Suprapubic skin (tissue), 4 donors: ENCODE results near the gene KTN1. TPM values are rescaled to one million over a fixed set of nuclear protein-coding genes. Genes with fewer than 3 reads are reported as not detected.

Experiments
- DNase-seq, 2 donors: peaks; one replicate each; pipeline ENCODE4 v3.0.0-alpha.2; 2019; ENCODE audit warnings: low spot score in 2 of 2
- H3K27ac ChIP-seq: fragments of 200-600 bp; sonication (generic); one replicate; pipeline ENCODE4 v1.5.1; 2019
- H3K27me3 ChIP-seq: fragments of 200-600 bp; sonication (generic); one replicate; pipeline ENCODE4 v1.5.1; 2019
- H3K36me3 ChIP-seq: fragments of 200-600 bp; sonication (generic); one replicate; pipeline ENCODE4 v1.5.1; 2019
- H3K4me1 ChIP-seq: fragments of 200-600 bp; sonication (generic); one replicate; pipeline ENCODE4 v1.5.1; 2019
- H3K4me3 ChIP-seq: fragments of 200-600 bp; sonication (generic); one replicate; pipeline ENCODE4 v1.5.1; 2019; ENCODE audit warnings: mild to moderate bottlenecking
- H3K9me3 ChIP-seq: fragments of 200-600 bp; sonication (generic); one replicate; pipeline ENCODE4 v1.5.1; 2019
- EP300 ChIP-seq: sonication (generic); formaldehyde crosslinking; IDR thresholded peaks from one replicate; pipeline ENCODE4 v1.6.1; 2017; ENCODE audit warnings: antibody characterized with exemption
- POLR2A ChIP-seq, 2 donors: fragments of 450-650 bp; IDR thresholded peaks; one replicate each; pipeline ENCODE4 v1.6.1; 2017; ENCODE audit warnings: antibody characterized with exemption in 2 of 2, mild to moderate bottlenecking in 2 of 2, moderate library complexity in 2 of 2
- POLR2AphosphoS5 ChIP-seq, 3 donors: sonication (generic); formaldehyde crosslinking; IDR thresholded peaks; one replicate each; pipeline ENCODE4 v1.6.1; 2017; ENCODE audit warnings: antibody characterized with exemption in 3 of 3
- WGBS: methylation state at CpG from one replicate; pipeline ENCODE4 v1.1.5; 2018; 5-methylcytosine and 5-hydroxymethylcytosine counted together
- total RNA-seq, 4 donors: library from RNA; depleted of rRNA; stranded (reverse); fragments of >200 nt; gene quantifications; one replicate each; pipeline ENCODE4 v1.1.0, GENCODE V29; 2016
- TF ChIP-seq, protein P1 (sequence below), 2 donors: fragments of 200-600 bp in 1 of 2; fragments of 450-650 bp in 1 of 2; sonication (generic) in 1 of 2; IDR thresholded peaks; one replicate each; pipeline ENCODE4 v1.5.1; 2016 to 2019; ENCODE audit warnings: antibody characterized with exemption in 2 of 2, mild to moderate bottlenecking in 1 of 2, moderate library complexity in 1 of 2

The KTN1 gene
- total RNA-seq, 4 donors from 2014 or later: 89.7 to 147 (median 114) TPM

DNA sequence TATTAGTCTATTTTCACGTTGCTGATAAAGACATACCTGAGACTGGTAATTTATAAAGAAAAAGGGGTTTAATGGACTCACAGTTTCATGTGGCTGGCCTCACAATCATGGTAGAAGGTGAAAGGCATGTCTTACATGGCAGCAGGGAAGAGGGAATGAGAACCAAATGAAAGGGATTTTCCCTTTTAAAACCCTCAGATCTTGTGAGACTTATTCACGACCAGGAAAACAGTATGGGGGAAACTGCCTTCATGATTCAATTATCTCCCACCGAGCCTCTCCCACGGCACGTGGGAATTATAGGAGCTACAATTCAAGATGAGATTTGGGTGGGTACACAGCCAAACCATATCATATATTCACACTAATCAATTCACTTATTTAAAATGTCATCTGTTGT lies 41.4 kb downstream of the KTN1 start:
- Histone ChIP-seq H3K36me3 (peaks cover 62% of the 10 kb centered on the region), H3K4me3 (no peak overlapping the region), H3K27me3 (no peaks in the 10 kb centered on the region), H3K4me1 (peaks cover 1% of the 10 kb centered on the region), H3K9me3 (no peaks in the 10 kb centered on the region), H3K27ac (no peak overlapping the region)
- TF ChIP-seq POLR2AphosphoS5 (IDR thresholded peaks at IDR 0.05) (no peak), POLR2A (IDR thresholded peaks at IDR 0.05) (no peak), EP300 (no peak)
- TF ChIP-seq, protein P1, sequence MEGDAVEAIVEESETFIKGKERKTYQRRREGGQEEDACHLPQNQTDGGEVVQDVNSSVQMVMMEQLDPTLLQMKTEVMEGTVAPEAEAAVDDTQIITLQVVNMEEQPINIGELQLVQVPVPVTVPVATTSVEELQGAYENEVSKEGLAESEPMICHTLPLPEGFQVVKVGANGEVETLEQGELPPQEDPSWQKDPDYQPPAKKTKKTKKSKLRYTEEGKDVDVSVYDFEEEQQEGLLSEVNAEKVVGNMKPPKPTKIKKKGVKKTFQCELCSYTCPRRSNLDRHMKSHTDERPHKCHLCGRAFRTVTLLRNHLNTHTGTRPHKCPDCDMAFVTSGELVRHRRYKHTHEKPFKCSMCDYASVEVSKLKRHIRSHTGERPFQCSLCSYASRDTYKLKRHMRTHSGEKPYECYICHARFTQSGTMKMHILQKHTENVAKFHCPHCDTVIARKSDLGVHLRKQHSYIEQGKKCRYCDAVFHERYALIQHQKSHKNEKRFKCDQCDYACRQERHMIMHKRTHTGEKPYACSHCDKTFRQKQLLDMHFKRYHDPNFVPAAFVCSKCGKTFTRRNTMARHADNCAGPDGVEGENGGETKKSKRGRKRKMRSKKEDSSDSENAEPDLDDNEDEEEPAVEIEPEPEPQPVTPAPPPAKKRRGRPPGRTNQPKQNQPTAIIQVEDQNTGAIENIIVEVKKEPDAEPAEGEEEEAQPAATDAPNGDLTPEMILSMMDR (IDR thresholded peaks at IDR 0.05): no peak
- 91% methylated on average over 5 of the region's 5 CpGs for WGBS
- no peak for DNase-seq

DNA sequence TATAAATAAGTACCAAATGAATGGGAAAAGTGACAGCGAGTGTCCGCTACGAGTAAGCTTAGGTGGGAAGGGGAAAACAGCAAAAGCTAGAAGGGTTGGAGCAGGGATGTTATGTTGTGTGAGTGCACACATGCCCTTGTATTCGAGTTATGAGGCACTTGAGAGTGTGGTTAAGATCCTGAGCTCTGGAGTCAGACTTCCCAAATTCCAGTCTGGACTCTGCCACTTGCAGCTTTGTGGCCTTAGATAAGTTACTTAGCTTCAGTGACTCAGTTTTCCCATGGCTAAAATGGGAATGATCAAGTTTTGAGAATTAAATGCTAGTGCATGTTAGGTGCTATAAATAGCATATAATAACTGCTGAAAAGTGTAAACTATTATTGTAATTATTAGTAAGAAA lies 44.9 kb downstream of the KTN1 start:
- WGBS: 88% methylated on average over 4 of the region's 4 CpGs
- DNase-seq: no peak
- TF ChIP-seq EP300: no peak
- H3K4me1 ChIP-seq: peaks cover 7% of the 10 kb centered on the region
- H3K4me3 ChIP-seq: no peak overlapping the region
- no peak overlapping the region for H3K27ac ChIP-seq
- H3K27me3 ChIP-seq: no peaks in the 10 kb centered on the region
- peaks cover 47% of the 10 kb centered on the region for H3K36me3 ChIP-seq
- H3K9me3 ChIP-seq: no peaks in the 10 kb centered on the region

DNA sequence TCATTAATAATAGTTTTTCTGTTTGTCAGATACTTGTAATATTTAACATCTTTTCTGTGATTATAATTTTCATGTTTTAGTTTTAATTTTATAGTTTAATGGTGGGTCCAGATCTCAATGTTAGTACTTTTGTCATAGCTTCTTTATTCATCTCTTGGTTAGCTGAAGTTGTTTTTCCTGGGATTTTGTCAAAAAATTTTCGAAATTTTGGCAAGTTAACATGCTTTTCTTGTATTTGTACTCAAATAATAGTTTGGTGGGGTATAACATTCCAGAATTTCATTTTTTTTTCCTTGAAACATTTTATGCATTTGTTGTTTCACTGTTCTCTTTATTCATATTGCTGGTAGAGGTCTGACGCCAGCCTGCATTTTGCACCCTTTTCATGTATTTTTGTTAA lies 45.5 kb downstream of the KTN1 start:
- Histone ChIP-seq H3K9me3 (no peaks in the 10 kb centered on the region), H3K27ac (no peak overlapping the region), H3K36me3 (peaks cover 47% of the 10 kb centered on the region), H3K27me3 (no peaks in the 10 kb centered on the region), H3K4me3 (no peak overlapping the region), H3K4me1 (peaks cover 7% of the 10 kb centered on the region)
- no peak for DNase-seq
- TF ChIP-seq EP300 (no peak), POLR2A (IDR thresholded peaks at IDR 0.05) (no peak), POLR2AphosphoS5 (IDR thresholded peaks at IDR 0.05) (no peak)
- TF ChIP-seq, protein P1 (IDR thresholded peaks at IDR 0.05): no peak
- WGBS: 61% methylated on average over 2 of the region's 2 CpGs

DNA sequence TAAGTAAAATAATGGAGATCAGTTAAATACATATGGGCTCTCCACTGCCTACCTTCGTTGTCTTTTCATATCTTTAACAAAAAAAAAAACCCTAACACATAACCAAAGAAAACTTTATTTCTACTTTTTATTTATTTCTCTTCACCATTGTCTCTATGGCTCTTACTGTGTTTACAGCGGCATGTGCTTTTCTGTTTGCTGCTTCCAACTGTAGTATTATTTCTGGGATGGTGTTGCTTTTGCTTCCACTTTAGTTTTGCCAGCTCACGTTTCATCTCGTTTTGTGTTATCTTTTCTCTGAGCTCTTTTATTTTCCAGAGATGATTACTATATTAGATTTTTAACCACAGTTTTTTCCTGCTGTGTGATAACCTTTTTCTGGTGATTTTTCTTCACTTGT lies 46.1 kb downstream of the KTN1 start:
- peaks cover 47% of the 10 kb centered on the region for H3K36me3 ChIP-seq
- H3K4me1 ChIP-seq: peaks cover 7% of the 10 kb centered on the region
- DNase-seq: no peak
- H3K9me3 ChIP-seq: no peaks in the 10 kb centered on the region
- no peak overlapping the region for H3K4me3 ChIP-seq
- no peak overlapping the region for H3K27ac ChIP-seq
- no peaks in the 10 kb centered on the region for H3K27me3 ChIP-seq
- TF ChIP-seq, protein P1 (IDR thresholded peaks at IDR 0.05): no peak
- TF ChIP-seq POLR2A (IDR thresholded peaks at IDR 0.05) (no peak), POLR2AphosphoS5 (IDR thresholded peaks at IDR 0.05) (no peak), EP300 (no peak)
- WGBS: 64% methylated on average over 4 of the region's 4 CpGs

DNA sequence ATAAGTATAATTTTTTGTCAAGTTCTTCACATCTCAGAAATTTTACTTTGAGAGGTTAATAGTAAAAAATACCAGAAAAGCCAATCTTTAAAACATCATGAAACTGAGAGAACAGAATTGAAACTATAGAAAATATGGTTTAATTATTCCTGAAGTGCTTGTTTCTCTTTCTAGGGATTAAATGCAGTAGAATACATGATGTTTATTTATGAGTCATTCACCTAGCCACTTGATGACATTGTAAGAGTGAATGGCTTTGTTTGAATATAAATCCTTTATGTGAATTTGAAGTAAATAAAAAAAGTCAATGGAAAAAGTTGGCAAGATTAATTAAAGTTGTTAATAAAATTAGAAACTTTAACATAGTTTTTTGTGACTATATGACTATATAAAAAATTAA lies 48.4 kb downstream of the KTN1 start:
- Histone ChIP-seq H3K27ac (no peak overlapping the region), H3K27me3 (no peaks in the 10 kb centered on the region), H3K4me1 (peaks cover 7% of the 10 kb centered on the region), H3K36me3 (peaks cover 45% of the 10 kb centered on the region), H3K9me3 (no peaks in the 10 kb centered on the region), H3K4me3 (no peak overlapping the region)
- DNase-seq: no peak
- TF ChIP-seq EP300 (no peak), POLR2A (IDR thresholded peaks at IDR 0.05) (no peak), POLR2AphosphoS5 (IDR thresholded peaks at IDR 0.05) (no peak)
- TF ChIP-seq, protein P1 (IDR thresholded peaks at IDR 0.05): no peak

DNA sequence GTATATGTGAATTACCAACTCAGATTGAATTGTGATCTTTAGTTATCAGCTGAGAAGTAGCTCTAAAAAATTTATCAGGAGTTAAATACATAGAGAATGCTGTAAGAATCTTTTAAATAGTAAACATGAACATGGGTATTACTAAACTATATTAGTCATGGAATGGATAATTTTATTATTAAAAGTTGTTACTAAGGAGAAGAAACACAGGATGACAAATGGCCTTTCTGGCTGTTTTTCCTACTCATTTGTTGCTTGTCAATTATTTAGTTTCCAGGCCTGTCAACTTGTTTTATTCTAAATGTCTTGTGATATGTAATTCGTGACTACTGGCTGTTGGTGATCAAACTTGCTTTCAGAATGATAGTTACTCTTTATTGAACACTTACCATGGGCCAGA lies 58.7 kb downstream of the KTN1 start:
- Histone ChIP-seq H3K27me3 (no peaks in the 10 kb centered on the region), H3K9me3 (no peaks in the 10 kb centered on the region), H3K27ac (no peak overlapping the region), H3K4me3 (no peak overlapping the region), H3K36me3 (peaks cover 80% of the 10 kb centered on the region), H3K4me1 (no peaks in the 10 kb centered on the region)
- DNase-seq: no peak
- 38% methylated on average over 1 of the region's 1 CpG for WGBS
- TF ChIP-seq, protein P1 (IDR thresholded peaks at IDR 0.05): no peak
- TF ChIP-seq EP300 (no peak), POLR2AphosphoS5 (IDR thresholded peaks at IDR 0.05) (no peak), POLR2A (IDR thresholded peaks at IDR 0.05) (no peak)
